Jurkat, Clone E6-1 (cell line): ENCODE measurements around the gene RNF115.
"Not testable (repeated sequence)": the region's sequence is repeated elsewhere in the genome, so short reads cannot be mapped to it uniquely, and the experiment has no call there.

Source experiments
- DNase-seq: peaks from one replicate; pipeline ENCODE4 v3.0.0-alpha.2; 2011; ENCODE audit warnings: low read depth, low spot score
- H3K4me3 ChIP-seq: 2 replicates; pipeline ENCODE4 v1.5.1; 2011; ENCODE audit warnings: mild to moderate bottlenecking, low read length, control low read depth, moderate library complexity

RNF115 gene

GRCh38 chr1:145830810-145831209 is 6.9 kb upstream of the RNF115 start:
- not testable (repeated sequence) for H3K4me3 ChIP-seq, DNase-seq

DNA sequence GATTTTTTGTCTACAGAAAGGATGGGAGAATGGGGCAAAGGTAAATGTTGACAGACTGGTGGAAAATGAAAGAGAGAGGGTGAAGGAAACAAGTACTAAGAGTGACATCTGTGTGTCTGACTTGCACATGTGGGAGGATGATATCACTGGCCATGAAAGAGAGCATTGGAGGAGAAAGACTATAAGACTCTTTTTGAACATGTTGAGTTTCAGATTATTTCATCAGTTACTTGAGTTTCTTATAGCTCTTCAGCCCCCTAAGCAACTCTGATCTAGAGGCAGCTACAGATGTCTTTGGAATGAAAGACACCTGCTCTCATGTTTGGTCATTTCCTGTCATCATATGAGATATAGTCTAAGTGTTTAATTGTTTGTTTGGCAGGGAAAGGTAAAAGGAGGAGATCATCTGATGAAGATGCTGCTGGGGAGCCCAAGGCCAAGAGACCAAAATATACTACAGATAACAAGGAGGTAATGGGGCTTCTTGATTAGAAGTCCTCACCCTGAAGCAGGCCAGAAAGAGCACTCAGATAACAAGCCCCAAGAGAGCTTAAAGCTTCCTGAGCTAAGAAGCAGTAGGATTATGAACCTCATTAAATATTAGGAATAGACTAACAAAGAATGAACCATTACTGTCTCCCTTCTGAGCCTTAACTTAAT is 4.6 kb upstream of the RNF115 start:
- H3K4me3 ChIP-seq = no peak overlapping the region
- no peak for DNase-seq

- DNase-seq = no peak
- H3K4me3 ChIP-seq = no peak overlapping the region
These were observed 4.1 kb upstream of the RNF115 start for GRCh38 chr1:145827966-145828365.

GRCh38 chr1:145826030-145826429 is 2.1 kb upstream of the RNF115 start:
- H3K4me3 ChIP-seq = no peak overlapping the region

GRCh38 chr1:145824499-145824842 is 576 bp upstream of the RNF115 start:
- DNase-seq = no peak

More at GRCh38 chr1:145826030-145826429, 2.1 kb upstream of the RNF115 start:
- no peak for DNase-seq

DNA sequence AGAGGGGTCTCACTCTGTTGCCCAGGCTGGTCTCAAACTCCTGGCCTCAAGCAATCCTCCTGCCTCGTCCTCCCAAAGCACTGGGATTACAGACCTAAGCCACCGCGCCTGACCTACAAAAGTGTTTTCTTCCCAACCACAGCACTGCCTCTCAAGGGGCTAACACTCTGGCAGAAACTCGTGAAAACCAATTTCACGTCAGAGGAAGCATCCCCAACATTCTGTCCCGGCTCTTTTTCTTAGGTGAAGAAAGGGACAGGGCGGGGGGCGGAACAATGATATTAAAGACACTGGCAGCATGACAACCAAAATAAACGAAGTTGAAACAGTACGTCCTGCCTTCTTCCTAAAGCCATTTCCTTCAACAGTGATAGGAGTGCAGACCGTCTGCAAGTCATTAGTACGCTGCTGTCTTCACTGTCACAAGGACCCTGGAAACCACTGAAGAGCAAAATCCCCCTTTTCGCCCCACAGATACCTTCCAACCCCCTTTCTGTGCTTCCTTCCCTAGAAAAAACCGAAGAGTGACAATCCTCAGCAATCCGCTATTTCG is 1.0 kb downstream of the RNF115 start:
- not testable (repeated sequence) for H3K4me3 ChIP-seq, DNase-seq

More at GRCh38 chr1:145824499-145824842, 576 bp upstream of the RNF115 start:
- peak overlapping the region; percentile 99 for H3K4me3 ChIP-seq

- H3K4me3 ChIP-seq, DNase-seq: not testable (repeated sequence)
These were observed 5.8 kb downstream of the RNF115 start for GRCh38 chr1:145818095-145818494.

- H3K4me3 ChIP-seq, DNase-seq: not testable (repeated sequence)
These were observed 10.7 kb downstream of the RNF115 start for GRCh38 chr1:145812977-145813810.

DNA sequence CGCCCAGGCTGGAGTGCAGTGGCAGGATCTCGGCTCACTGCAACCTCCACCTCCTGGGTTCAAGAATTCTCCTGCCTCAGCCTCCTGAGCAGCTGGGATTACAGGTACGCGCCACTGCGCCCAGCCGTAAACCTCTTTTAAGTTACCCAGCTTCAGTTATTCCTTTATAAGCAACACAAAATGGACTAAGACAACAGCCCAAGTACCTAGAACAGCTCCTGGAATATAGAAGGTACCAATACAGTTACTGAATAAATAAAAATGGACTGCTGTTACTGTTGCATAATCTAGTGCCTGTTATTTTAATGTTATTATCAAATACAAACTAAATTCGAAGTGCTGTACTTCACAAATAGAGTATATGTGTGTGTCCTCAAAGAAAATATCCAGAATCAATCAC is 17.1 kb downstream of the RNF115 start:
- no peak for DNase-seq
- no peak overlapping the region for H3K4me3 ChIP-seq

- no peak overlapping the region for H3K4me3 ChIP-seq
- DNase-seq = no peak
These were observed 17.5 kb downstream of the RNF115 start for GRCh38 chr1:145806408-145806807.

DNA sequence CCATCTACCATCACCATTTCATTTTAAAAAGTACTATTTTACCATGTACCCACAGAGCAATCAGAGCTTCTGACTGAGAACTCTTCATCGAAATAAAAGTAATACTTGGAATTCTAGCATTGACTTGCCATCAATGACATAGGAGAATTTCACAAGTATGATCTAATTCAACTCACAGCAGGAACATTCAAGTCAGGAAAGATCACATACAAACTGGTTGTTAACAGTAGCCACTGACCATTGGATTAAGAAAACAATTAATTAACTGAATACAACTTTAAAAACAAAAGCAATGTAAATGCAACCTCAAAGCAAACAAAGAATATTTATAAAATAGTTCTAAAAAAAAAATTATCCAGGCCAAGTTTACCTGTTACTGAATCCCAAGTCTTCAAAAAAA is 18.8 kb downstream of the RNF115 start:
- no peak overlapping the region for H3K4me3 ChIP-seq
- no peak for DNase-seq

DNA sequence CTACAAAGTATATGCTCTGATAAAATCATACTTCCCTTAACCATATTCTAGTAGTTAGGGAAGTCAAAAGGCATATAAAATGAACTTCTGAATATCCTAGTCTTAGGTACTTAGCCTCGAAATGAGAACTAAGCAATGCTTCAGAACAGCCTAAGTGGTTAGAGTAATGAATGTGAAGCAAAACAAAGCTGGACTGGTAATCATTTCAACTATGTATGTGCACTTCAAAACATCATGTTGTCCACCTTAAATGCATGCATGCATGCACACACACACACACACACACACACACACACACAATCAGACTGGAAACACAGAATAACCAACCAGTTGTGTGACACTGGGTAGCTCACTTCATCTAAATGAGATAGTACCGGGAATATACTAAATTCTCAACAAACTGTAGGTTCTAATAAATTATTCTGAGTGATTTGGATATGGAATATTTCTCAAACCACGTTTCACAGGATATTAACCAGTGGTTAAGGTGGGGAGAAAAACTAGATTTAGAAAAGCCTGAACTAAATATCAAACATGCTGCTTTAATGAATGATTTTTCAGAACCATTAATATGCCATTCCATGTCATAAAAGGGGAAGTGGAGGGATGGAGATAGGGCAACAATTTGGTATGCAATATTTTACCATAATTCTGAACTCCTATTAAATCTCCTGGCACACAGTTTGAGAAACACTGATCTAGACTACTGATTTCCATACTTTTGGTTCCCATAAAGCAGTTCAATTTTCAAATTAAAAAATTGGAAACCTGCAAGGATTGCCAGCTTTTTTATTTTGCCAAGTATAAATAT is 19.5 kb downstream of the RNF115 start:
- H3K4me3 ChIP-seq = no peak overlapping the region
- DNase-seq = no peak

- no peak overlapping the region for H3K4me3 ChIP-seq
- DNase-seq = no peak
These were observed 24.1 kb downstream of the RNF115 start for GRCh38 chr1:145799806-145800205.

DNA sequence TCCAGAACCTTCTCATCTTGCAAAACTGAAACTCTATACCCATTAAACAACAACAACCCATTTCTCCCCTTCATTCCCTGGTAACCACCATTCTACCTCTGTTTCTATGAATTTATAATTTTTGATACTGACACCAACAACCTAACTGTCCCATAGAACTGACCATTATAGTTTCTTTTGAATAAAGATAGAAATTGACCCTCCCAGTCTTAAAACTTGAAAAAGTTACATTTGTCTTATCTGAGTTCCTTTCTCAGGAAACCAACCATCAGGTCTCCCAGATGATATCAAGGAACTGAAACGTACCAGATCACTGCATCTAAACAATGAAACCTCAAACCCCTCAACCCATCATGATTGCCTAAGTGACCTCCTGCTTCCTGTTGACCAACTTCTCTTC is 27.1 kb downstream of the RNF115 start:
- no peak overlapping the region for H3K4me3 ChIP-seq
- DNase-seq = no peak

- no peak overlapping the region for H3K4me3 ChIP-seq
- no peak for DNase-seq
These were observed 28.5 kb downstream of the RNF115 start for GRCh38 chr1:145795257-145795881.

DNA sequence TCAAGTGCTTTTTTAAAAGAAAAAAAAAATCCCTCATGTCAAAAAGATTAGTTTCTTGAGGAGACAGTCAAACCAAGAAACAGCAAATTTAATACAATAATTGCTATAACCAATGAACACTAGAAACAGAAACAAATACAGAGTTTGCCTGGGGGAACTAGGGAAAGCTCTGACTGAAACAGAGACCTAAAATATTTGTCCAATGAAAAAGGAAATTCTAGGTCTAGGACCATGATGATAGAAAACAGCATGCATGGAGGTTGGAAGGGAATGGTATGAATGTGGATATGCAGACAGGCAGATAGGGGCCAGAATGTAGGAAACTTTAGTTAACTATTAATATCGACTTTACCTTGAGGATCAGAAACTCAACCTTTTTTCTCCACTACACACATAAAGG is 31.4 kb downstream of the RNF115 start:
- no peak overlapping the region for H3K4me3 ChIP-seq
- no peak for DNase-seq

DNA sequence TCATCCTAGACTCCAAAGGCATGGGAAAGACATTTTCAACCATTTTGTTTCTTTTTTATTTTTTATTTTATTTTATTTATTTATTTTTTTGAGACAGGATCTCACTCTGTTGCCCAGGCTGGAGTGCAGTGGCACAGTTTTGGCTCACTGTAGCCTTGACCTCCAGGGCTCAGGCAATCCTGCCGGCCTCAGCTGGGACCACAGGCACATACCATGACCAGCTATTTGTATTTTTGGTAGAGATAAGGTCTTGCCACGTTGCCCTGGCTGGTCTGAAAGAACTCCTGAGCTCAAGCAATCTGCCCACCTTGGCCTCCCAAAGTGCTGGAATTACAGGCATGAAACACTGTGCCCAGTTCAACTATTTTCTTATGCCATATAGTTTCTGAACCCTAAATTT is 32.0 kb downstream of the RNF115 start:
- DNase-seq, H3K4me3 ChIP-seq: not testable (repeated sequence)

DNA sequence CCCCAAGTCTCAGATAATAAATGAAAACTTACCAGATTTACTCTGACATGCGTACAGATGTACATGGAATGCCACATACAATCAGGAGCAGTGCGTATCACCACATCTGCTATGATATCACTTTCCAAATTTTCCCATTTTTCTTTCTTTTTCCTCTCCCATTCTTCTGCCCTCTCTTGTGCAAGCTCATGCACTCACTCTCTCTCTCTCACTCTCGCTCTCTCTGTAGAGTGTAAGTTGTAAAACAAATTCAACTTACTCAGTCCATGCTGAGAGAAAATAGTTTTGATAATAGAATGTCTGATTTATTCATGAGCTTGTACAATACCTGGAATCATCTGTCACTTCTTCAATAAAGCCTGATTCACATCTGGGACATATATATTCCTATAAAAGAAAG is 35.3 kb downstream of the RNF115 start:
- no peak for DNase-seq
- no peak overlapping the region for H3K4me3 ChIP-seq

- no peak overlapping the region for H3K4me3 ChIP-seq
- DNase-seq = peak; percentile 48
These were observed 37.6 kb downstream of the RNF115 start for GRCh38 chr1:145786271-145786670.
